K562 (cell line): Measurements from ENCODE around the gene RNASE13. TPM values are rescaled to one million over a fixed set of nuclear protein-coding genes. Genes with fewer than 3 reads are reported as not detected.
A peak's percentile ranks its signal among the peaks of the same experiment; 100 is the strongest.

Experiments
- ATAC-seq: fragments of 200-7000 bp; cut with Tn5 transposase; 3 replicates; pipeline ENCODE4 v1.9.1; 2020; ENCODE audit warnings: moderate library complexity
- BruUV-seq: library from RNA; stranded (reverse); fragments of 400-500 nt; replicated peaks from 2 replicates; lab custom pipeline; 2021; lab: Mats Ljungman, UMichigan
- CTCF ChIA-PET: fragments of 300-600 bp; formaldehyde crosslinking; extraction: SDS; loops from one replicate; lab custom pipeline; 2021; ENCODE audit warnings: low intra/inter-chr PET ratio; lab: Yijun Ruan, JAX
- POLR2A ChIA-PET: fragments of 300-600, 350-650 bp; sonication (Branson Sonifier 250); formaldehyde crosslinking; extraction: SDS; loops from one replicate; lab custom pipeline; 2021; ENCODE audit warnings: antibody characterized with exemption, inconsistent platforms; lab: Yijun Ruan, JAX
- DNase-seq, 4 experiments: peaks; one replicate each; pipeline versions ENCODE4 v3.0.0 to v3.0.0-alpha.2; 2011 to 2018; ENCODE audit warnings: low spot score in 3 of 4, mixed read lengths in 3 of 4; ENCODE audit errors: extremely low read depth in 1 of 4
- FAIRE-seq: peaks from 2 replicates; lab custom pipeline; 2011; peaks lifted over from hg19 to GRCh38; lab: Jason Lieb, UNC
- H2AFZ ChIP-seq: 2 replicates; pipeline ENCODE4 v1.6.0; 2011; ENCODE audit warnings: low read depth, low read length, control low read depth, inconsistent platforms
- H3K27ac ChIP-seq: fragments of 200-600 bp; 3 replicates; pipeline ENCODE4 v1.8.0; 2011; ENCODE audit warnings: low read depth, mild to moderate bottlenecking, control low read depth, inconsistent platforms, low read length, moderate library complexity, mixed read lengths; ENCODE audit errors: extremely low read depth
- H3K27me3 ChIP-seq, 2 experiments: fragments of 300-600 bp in 1 of 2; 2 replicates in 1 of 2; 3 replicates in 1 of 2; pipeline versions ENCODE4 v1.6.0 to v1.8.0; 2011; ENCODE audit warnings: inconsistent platforms in 2 of 2, low read length in 2 of 2, mild to moderate bottlenecking in 1 of 2, mixed read lengths in 1 of 2, moderate library complexity in 1 of 2; ENCODE audit not compliant: control insufficient read depth in 2 of 2, insufficient read depth in 2 of 2
- H3K36me3 ChIP-seq: fragments of 300-600 bp; 3 replicates; pipeline ENCODE4 v1.8.0; 2011; ENCODE audit warnings: mild to moderate bottlenecking, low read length, inconsistent platforms; ENCODE audit not compliant: control insufficient read depth, insufficient read depth
- H3K4me1 ChIP-seq, 2 experiments: fragments of 200-600 bp in 1 of 2; replicated peaks in 1 of 2; 2 replicates in 1 of 2; 3 replicates in 1 of 2; pipeline versions ENCODE4 v1.5.1 to v1.8.0; 2011; ENCODE audit warnings: inconsistent platforms in 2 of 2, low read length in 2 of 2, mild to moderate bottlenecking in 1 of 2, mixed read lengths in 1 of 2, moderate library complexity in 1 of 2; ENCODE audit not compliant: control insufficient read depth in 2 of 2, insufficient read depth in 2 of 2
- H3K4me2 ChIP-seq: 2 replicates; pipeline ENCODE4 v1.6.1; 2011; ENCODE audit warnings: low read length, control low read depth, inconsistent platforms, mixed read lengths; ENCODE audit not compliant: insufficient read depth
- H3K4me3 ChIP-seq: fragments of 200-600 bp; sonication (generic), shearing (Covaris generic); 2 replicates; pipeline ENCODE4 v1.5.1; 2016; ENCODE audit warnings: control low read depth, inconsistent platforms
- H3K79me2 ChIP-seq: fragments of 200-600 bp; 3 replicates; pipeline ENCODE4 v1.8.0; 2011; ENCODE audit warnings: low read length, inconsistent platforms; ENCODE audit not compliant: control insufficient read depth, insufficient read depth
- H3K9ac ChIP-seq, 2 experiments: 2 replicates each; pipeline versions ENCODE4 v1.6.0 to v1.6.1; 2011; ENCODE audit warnings: low read depth in 2 of 2, low read length in 2 of 2, control low read depth in 1 of 2, inconsistent platforms in 1 of 2, mild to moderate bottlenecking in 1 of 2, mixed read lengths in 1 of 2; ENCODE audit not compliant: insufficient read depth in 1 of 2
- H3K9me1 ChIP-seq: one replicate; pipeline ENCODE4 v1.6.0; 2011; ENCODE audit warnings: inconsistent platforms, mild to moderate bottlenecking, low read length, moderate library complexity; ENCODE audit not compliant: control insufficient read depth, insufficient read depth
- H3K9me3 ChIP-seq: replicated peaks from 2 replicates; pipeline ENCODE4 v1.5.1; 2011; ENCODE audit warnings: low read depth, low read length, inconsistent platforms; ENCODE audit not compliant: control insufficient read depth, insufficient read depth
- H4K20me1 ChIP-seq: replicated peaks from 2 replicates; pipeline ENCODE4 v1.6.1; 2011; ENCODE audit warnings: low read length, inconsistent platforms, mixed read lengths; ENCODE audit not compliant: control insufficient read depth, insufficient read depth
- EGR1 ChIP-seq: fragments of 450-650 bp; conservative IDR thresholded peaks from 2 replicates; pipeline ENCODE4 v1.6.1; 2017; ENCODE audit warnings: mild to moderate bottlenecking
- EWSR1 ChIP-seq: fragments of 450-650 bp; IDR thresholded peaks from 2 replicates; pipeline ENCODE4 v1.6.1; 2018; ENCODE audit warnings: borderline replicate concordance, mild to moderate bottlenecking, low read depth, moderate library complexity; ENCODE audit not compliant: partially characterized antibody
- GTF2A2 ChIP-seq: IDR thresholded peaks from 2 replicates; pipeline ENCODE4 v1.6.1; 2016; ENCODE audit warnings: mild to moderate bottlenecking, missing genetic modification characterization, missing compliant biosample characterization
- POLR2B ChIP-seq: fragments of 450-650 bp; IDR thresholded peaks from 2 replicates; pipeline ENCODE4 v1.6.1; 2018; ENCODE audit warnings: low read depth; ENCODE audit not compliant: partially characterized antibody
- ZNF408 ChIP-seq: fragments of 250-450 bp; sonication (Bioruptor Pico); IDR thresholded peaks from 2 replicates; pipeline ENCODE4 v1.4.0; 2020; ENCODE audit warnings: low read depth, mild to moderate bottlenecking, moderate library complexity
- ZNF431 ChIP-seq: sonication (generic); formaldehyde crosslinking; IDR thresholded peaks from 2 replicates; pipeline ENCODE4 v1.8.0; 2022; ENCODE audit warnings: mild to moderate bottlenecking, missing genetic modification reagents
- WGBS: fragments of 100-300 bp; shearing (Covaris generic); methylation state at CpG from one replicate; pipeline ENCODE4 v1.1.6; 2016; ENCODE audit warnings: low coverage, mixed read lengths; ENCODE audit not compliant: insufficient coverage; ENCODE audit errors: missing lambda C conversion rate; 5-methylcytosine and 5-hydroxymethylcytosine counted together
- in situ Hi-C: fragments of 300-500 bp; cut with MboI; formaldehyde crosslinking; loops from 4 replicates; pipeline ENCODE4 v1.15.0; 2018; ENCODE audit warnings: inconsistent platforms, mixed read lengths
- intact Hi-C: fragments of 100-400 bp; cut with micrococcal nuclease; formaldehyde crosslinking; loops from 2 replicates; pipeline ENCODE4 v1.14.2; 2022
- polyA plus RNA-seq, 8 experiments: library from polyadenylated mRNA; depleted of rRNA in 4 of 8; stranded (reverse) in 5 of 8; unstranded in 3 of 8; fragments of >200 nt; fragmentation: Nextera tagmentation in 2 of 8; fragmentation: Illumina TruSeq in 1 of 8; extraction: Ambion mirVana in 2 of 8; extraction: Trizol in 1 of 8; gene quantifications; 2 replicates each; pipeline versions ENCODE4 v1.2.1 to v1.2.3, GENCODE V29; 2011 to 2014; ENCODE audit warnings: inconsistent platforms in 1 of 8, missing spikeins in 1 of 8
- total RNA-seq, 7 experiments: library from RNA; depleted of rRNA in 6 of 7; stranded (reverse); fragments of >200 nt in 6 of 7; fragmentation: Illumina TruSeq in 2 of 7; extraction: Trizol in 2 of 7; gene quantifications; 2 replicates each; pipeline versions ENCODE4 v1.2.1 to v1.2.3, GENCODE V29; 2011 to 2021; ENCODE audit warnings: low replicate concordance in 1 of 7
- TF ChIP-seq, protein P1 (sequence below), 2 experiments: fragments of 250-450 bp in 1 of 2; fragments of 450-650 bp in 1 of 2; sonication (Bioruptor Pico) in 1 of 2; IDR thresholded peaks; 2 replicates each; pipeline versions ENCODE4 v1.6.1 to v1.8.0; 2016 to 2021; ENCODE audit warnings: mild to moderate bottlenecking in 2 of 2, moderate library complexity in 2 of 2, missing compliant biosample characterization in 1 of 2, missing genetic modification characterization in 1 of 2
- TF ChIP-seq, protein P2 (sequence below), 2 experiments: fragments of 450-650 bp; IDR thresholded peaks; 2 replicates each; pipeline ENCODE4 v1.6.1; 2016

Gene RNASE13
- total and polyA plus RNA-seq, 9 of the 15 experiments (the other 6 are each of a cell fraction or from before 2014, with no cell fraction given): not detected

DNA sequence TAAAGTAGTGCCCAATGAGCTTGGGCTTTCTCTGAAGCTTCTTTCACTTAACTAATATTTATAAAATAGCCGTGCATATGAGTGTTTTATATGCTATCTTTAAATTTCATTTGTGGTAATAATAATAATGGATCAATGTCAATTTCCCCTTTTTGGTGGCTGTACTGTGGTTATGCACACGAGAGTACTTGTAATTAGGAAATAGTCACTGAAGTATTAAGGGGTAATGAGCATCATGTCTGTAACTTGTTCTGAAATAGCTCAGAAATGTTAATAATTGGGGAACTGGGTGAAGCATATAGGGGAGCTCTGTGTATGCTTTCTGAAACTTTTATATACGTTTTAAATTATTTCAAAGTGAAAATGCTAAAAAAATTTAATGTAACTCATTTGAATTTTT, 16.0 kb upstream of the RNASE13 start:
- H3K9me3 ChIP-seq: no peaks in the 10 kb centered on the region
- H3K4me3 ChIP-seq: no peak overlapping the region
- no peaks in the 10 kb centered on the region for H4K20me1 ChIP-seq
- H3K27ac ChIP-seq: no peak overlapping the region
- ChIA-PET POLR2A (no interaction called here), CTCF (no interaction called here)
- intact Hi-C loops: no loop called here
- FAIRE-seq (no peak), ATAC-seq (no peak), DNase-seq (no peak)
- peaks cover 0 to 3% of the 10 kb centered on the region in 2 experiments; a peak in 1 of 5 replicates for H3K4me1 ChIP-seq
- H2AFZ ChIP-seq: no peak overlapping the region
- H3K9ac ChIP-seq: no peak overlapping the region
- no peak overlapping the region for H3K4me2 ChIP-seq
- no peaks in the 10 kb centered on the region for H3K79me2 ChIP-seq
- BruUV-seq: no TSS peak
- H3K9me1 ChIP-seq: no peaks in the 10 kb centered on the region
- TF ChIP-seq POLR2B: no peak
- TF ChIP-seq GTF2A2: no peak
- TF ChIP-seq, protein P1, sequence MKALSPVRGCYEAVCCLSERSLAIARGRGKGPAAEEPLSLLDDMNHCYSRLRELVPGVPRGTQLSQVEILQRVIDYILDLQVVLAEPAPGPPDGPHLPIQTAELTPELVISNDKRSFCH (CRISPR knock-in tag; IDR thresholded peaks at IDR 0.05): no peak
- TF ChIP-seq, protein P1 (tag; IDR thresholded peaks at IDR 0.05): no peak
- no peak for TF ChIP-seq ZNF431
- TF ChIP-seq, all 486 proteins: peak for 0
- Histone ChIP-seq H3K36me3 (no peaks in the 10 kb centered on the region), H3K27me3 (no peaks in the 10 kb centered on the region)
- WGBS: 28% methylated on average over 3 of the region's 3 CpGs
- in situ Hi-C loops: no loop called here

DNA sequence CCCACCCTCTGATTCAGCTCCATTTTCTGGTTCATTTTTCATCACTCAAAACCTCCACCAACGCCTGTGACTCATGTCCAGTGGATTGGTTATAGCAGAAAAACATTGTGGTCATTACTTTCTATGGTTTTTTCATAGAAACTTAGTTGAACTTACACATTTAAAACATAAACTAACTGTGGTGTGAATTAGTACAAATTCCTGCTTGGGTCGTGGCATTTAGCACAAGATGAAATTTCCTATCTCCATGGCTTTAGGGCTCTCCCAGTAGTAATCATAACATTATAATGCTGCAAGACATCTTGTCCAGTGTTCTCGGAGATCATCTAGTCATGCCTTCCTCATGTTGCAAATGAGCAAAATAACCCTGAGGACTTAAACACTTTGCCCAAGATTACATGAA, 14.7 kb upstream of the RNASE13 start:
- WGBS: 28% methylated on average over 3 of the region's 3 CpGs
- H3K27ac ChIP-seq: no peak overlapping the region
- no peaks in the 10 kb centered on the region for H3K9me3 ChIP-seq
- BruUV-seq: no TSS peak
- no peaks in the 10 kb centered on the region for H3K9me1 ChIP-seq
- intact Hi-C loops: no loop called here
- in situ Hi-C loops: no loop called here
- no peaks in the 10 kb centered on the region for H3K36me3 ChIP-seq
- H3K4me3 ChIP-seq: no peak overlapping the region
- H3K4me2 ChIP-seq: no peak overlapping the region
- H3K4me1 ChIP-seq: peaks cover 2 to 8% of the 10 kb centered on the region in 2 experiments; a peak in 3 of 5 replicates
- ATAC-seq (no peak), FAIRE-seq (no peak), DNase-seq (no peak)
- H2AFZ ChIP-seq: peak overlapping the region; percentile 78
- H3K79me2 ChIP-seq: no peaks in the 10 kb centered on the region
- POLR2A ChIA-PET: interaction anchor here (0.6 kb wide), 1 partner anchor 13 kb away, joined by 3 read pairs; no protein-coding TSS in a partner anchor
- H3K9ac ChIP-seq: no peak overlapping the region
- no peaks in the 10 kb centered on the region for H3K27me3 ChIP-seq
- H4K20me1 ChIP-seq: no peaks in the 10 kb centered on the region
- CTCF ChIA-PET: interaction anchor here (0.6 kb wide), 1 partner anchor 53 kb away, joined by 3 read pairs; no protein-coding TSS in a partner anchor
- no peak for TF ChIP-seq ZNF408 (CRISPR knock-in tag)
- no peak for TF ChIP-seq EWSR1
- TF ChIP-seq, protein P2, sequence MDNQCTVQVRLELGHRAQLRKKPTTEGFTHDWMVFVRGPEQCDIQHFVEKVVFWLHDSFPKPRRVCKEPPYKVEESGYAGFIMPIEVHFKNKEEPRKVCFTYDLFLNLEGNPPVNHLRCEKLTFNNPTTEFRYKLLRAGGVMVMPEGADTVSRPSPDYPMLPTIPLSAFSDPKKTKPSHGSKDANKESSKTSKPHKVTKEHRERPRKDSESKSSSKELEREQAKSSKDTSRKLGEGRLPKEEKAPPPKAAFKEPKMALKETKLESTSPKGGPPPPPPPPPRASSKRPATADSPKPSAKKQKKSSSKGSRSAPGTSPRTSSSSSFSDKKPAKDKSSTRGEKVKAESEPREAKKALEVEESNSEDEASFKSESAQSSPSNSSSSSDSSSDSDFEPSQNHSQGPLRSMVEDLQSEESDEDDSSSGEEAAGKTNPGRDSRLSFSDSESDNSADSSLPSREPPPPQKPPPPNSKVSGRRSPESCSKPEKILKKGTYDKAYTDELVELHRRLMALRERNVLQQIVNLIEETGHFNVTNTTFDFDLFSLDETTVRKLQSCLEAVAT (IDR thresholded peaks at IDR 0.05): peak in 1 of 2 experiments; percentile 95; a peak in 2 of 4 replicates
- 0 out of 2 replicates have a peak, but pooled peaks have one; percentile 6 for TF ChIP-seq EGR1
